GM21576 (cell line): Measurements from ENCODE around the gene GPN3.
A peak's percentile ranks its signal among the peaks of the same experiment; 100 is the strongest.
"Not testable (repeated sequence)": the region's sequence is repeated elsewhere in the genome, so short reads cannot be mapped to it uniquely, and the experiment has no call there.

Experiments
- ATAC-seq: cut with Tn5 transposase; IDR thresholded peaks from one replicate; pipeline ENCODE4 v1.9.1; 2021; ENCODE audit warnings: mild to moderate bottlenecking, moderate library complexity; ENCODE audit not compliant: unreplicated experiment

Gene GPN3

DNA sequence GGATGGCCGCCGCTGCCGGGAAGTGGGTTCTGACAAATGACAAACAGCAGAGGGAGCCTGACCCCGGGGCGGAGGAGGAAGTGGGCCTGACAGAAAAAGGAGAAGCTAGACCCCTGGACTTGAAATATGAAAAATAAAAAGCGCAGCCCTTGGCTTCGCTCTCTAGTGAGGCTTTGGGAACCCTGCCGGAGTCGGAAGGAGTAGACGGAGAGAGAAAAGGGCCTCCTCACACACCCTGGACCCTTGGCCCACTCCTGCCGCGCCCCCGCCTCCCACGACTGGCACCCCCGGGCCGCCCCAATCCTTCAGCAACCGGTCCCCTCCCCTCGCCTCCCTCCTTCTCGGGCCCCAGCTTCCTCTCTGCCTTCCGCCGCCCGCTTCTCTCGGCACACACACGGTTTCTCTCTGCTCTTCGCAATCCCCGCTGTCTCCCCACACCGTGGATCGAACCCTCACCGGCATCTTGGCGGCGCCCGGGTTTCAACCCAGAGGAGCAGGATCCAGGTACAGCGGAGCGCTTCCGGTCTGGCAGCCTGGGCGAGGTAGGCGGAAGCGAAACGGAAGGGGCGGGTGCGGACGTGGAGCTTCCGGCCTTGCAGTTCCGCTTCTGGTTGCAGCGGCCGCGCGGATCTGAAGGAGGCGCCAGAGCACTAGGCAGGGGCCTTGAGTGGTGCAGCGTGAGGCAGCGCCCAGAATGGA is 18.1 kb downstream of the GPN3 start, which contains the start of gene ARPC3:
TSS of gene ARPC3 (minus strand) at position 539 of the 699 bp plus-strand sequence. CDS start at position 462, 77 bp downstream.
- ATAC-seq, result peak; percentile 94

GRCh38 chr12:110444455-110444854 is 23.6 kb downstream of the GPN3 start:
- ATAC-seq, result no peak

DNA sequence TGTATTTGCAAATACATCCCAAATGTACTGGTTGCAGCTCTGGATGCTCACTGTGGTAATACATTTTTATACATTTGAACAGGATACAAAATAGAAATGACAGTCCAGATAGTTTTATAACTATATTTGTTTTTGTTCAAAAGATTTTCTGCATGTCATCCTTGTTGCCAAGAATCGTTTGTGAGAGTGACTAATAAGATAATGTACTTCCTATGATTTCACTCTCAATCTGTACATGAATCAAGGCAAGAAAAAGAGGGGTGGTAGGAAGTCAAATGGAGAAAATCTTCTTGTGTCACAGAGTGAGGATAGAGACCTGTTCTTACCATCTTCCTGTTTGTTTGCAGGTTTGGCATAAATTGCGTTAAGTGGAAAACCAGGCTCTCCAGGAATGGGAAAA is 31.8 kb downstream of the GPN3 start:
- ATAC-seq, result no peak

DNA sequence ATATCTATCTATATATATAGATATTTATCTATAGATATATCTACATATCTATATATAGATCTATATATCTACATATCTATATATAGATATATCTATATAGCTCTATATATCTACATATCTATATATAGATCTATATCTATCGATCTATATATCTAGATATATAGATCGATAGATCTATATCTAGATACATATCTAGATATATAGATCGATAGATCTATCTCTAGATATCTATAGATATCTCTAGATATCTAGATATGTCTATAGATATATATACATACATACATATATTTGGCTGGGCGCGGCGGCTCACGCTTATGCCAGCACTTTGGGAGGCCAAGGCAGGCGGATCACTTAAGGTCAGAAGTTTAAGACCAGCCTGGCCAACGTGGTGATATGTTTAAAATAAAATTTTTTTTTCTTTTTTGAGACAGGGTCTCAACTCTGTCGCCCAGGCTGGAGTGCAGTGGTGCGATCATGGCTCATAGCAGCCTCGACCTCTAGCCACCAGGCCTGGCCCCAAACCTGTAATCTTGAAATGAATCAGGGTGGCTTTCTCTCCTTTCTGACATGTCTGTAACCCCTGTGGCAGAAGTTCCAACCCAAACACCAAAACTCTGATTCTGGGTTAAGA is 36.0 kb downstream of the GPN3 start:
- no peak for ATAC-seq

GRCh38 chr12:110429676-110430075 is 38.4 kb downstream of the GPN3 start:
- ATAC-seq, result not testable (repeated sequence)

GRCh38 chr12:110426406-110426805 is 41.7 kb downstream of the GPN3 start:
- ATAC-seq, result no peak

DNA sequence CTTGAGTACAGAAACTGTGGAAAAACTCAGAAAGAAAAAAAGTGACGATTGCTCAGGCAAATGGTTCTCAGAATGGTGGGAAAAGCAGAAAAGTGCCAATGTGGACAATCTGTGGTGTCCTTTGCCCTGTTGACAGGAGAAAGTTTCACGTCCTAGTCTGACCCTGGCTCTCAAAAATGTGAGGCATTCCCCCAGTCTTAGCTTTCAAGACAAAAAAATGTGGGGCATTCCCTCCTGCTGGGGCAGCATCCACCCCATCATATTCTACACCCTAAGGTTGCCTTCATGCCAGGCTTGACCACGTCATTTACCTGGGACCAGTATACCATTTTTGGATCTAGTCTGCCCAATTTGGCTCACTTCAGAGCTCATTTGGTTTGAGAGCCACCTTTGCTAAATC is 43.8 kb downstream of the GPN3 start:
- ATAC-seq, result no peak

DNA sequence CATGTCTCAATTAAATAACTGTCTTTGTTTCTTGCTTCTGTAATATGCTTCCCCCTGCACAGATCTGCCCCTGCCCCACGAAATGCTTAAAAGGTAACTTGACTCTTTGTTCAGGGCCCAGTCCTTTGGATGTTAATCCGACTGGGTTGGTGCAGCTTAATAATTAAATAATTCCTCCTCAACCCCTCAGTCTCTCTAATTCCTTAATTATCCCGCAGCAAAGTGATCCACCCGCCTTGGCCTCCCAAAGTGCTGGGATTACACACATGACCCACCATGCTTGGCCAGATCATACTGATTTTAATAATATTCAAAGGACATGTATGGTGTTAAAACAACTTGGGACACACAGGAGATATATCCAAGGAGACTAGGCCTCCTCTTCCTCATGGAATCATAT is 46.4 kb downstream of the GPN3 start:
- ATAC-seq, result no peak

DNA sequence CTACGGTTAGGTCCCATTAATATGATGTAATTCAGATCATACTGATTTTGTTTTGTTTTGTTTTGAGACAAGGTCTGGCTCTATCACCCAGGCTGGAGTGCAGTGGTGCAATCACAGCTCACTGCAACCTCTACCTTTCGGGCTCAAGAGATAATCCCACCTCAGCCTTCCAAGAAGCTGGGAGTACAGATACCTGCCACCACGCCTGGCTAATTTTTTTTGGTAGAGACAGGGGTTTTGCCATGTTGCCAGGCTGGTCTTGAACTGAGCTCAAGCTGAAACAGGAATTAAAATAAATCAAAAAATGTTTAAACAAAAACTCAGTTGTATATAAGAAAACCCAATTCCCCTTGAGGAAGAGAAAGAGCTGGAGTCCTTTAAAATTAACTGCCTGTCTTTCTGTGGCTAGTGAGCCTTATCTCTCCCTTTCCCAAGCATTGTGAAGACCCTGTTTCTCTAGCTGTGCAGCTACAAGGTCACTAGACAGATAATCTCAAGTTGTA is 46.8 kb downstream of the GPN3 start:
- ATAC-seq, result no peak

DNA sequence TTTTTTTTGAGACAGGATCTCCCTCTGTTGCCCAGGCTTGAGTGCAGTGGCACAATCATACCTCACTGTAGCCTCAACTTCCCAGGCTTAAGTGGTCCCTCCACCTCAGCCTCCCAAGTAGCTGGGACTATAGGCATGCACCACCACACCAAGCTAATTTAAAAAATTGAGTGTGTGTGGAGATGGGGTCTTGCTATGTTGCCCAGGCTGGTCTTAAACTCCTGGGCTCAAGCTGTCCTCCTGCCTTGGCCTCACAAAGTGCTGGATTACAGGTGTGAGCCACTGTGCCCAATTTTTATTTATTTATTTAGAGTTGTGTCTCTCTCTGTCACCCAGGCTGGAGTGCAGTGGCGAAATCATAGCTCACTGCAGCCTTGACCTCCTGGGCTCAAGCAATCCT is 47.4 kb downstream of the GPN3 start:
- ATAC-seq, result not testable (repeated sequence)

GRCh38 chr12:110417113-110417512 is 50.9 kb downstream of the GPN3 start:
- ATAC-seq, result not testable (repeated sequence)

DNA sequence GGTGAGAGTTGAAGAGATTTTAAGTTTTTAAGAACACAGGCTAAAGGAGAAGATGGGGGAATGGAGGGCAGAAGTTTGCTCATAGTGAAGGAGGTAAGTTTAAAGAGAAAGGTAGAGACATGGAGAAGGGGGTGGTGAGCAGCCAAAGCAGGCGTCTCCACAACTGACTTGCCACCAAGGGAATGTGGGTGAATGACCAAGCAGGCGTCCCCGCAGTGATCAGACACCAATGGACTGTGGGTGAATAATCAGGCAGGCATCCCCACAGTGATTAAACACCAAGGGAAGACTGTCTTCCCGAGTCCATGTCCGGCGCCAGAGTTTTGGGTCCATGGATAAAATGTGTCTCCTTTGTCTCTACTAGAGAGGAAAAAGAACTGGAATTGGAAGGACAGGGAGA is 58.0 kb downstream of the GPN3 start:
- not testable (repeated sequence) for ATAC-seq

- ATAC-seq, result not testable (repeated sequence)
These were observed 62.9 kb downstream of the GPN3 start for GRCh38 chr12:110405126-110405662.

GRCh38 chr12:110403976-110404682 is 63.9 kb downstream of the GPN3 start:
- no peak for ATAC-seq

- ATAC-seq, result peak; percentile 70
These were observed 64.7 kb downstream of the GPN3 start, which contains the start of gene ANAPC7 for GRCh38 chr12:110403146-110403975. ANAPC7 (minus strand) TSS chr12:110403708; CDS start chr12:110403627, 81 bp downstream.
